HG02981 (cell line): ENCODE measurements around the gene HOXA11.

Experiments used
- ATAC-seq: cut with Tn5 transposase; IDR thresholded peaks from one replicate; pipeline ENCODE4 v1.9.1; 2021; ENCODE audit warnings: mild to moderate bottlenecking, moderate library complexity; ENCODE audit not compliant: unreplicated experiment

Gene HOXA11

GRCh38 chr7:27138472-27138871 lies 46.6 kb downstream of the HOXA11 start:
- ATAC-seq = no peak

GRCh38 chr7:27137640-27138315 lies 47.3 kb downstream of the HOXA11 start:
- no peak for ATAC-seq

GRCh38 chr7:27134392-27134791 lies 50.6 kb downstream of the HOXA11 start:
- ATAC-seq = no peak

- ATAC-seq = no peak
These were observed 51.4 kb downstream of the HOXA11 start for GRCh38 chr7:27133409-27134231.

GRCh38 chr7:27132978-27133377 lies 52.1 kb downstream of the HOXA11 start:
- no peak for ATAC-seq

- no peak for ATAC-seq
These were observed 52.8 kb downstream of the HOXA11 start for GRCh38 chr7:27132214-27132613.

GRCh38 chr7:27131390-27131819 lies 53.6 kb downstream of the HOXA11 start:
- ATAC-seq = no peak
